BLaER1 (cell line): Measurements from ENCODE around the gene OPCML.

Experiments
- H3K27ac ChIP-seq: shearing (Covaris generic); formaldehyde crosslinking; 2 replicates; pipeline ENCODE4 v1.8.1; 2022
- H3K27me3 ChIP-seq: shearing (Covaris generic); formaldehyde crosslinking; 2 replicates; pipeline ENCODE4 v1.8.1; 2022
- H3K36me3 ChIP-seq: shearing (Covaris generic); formaldehyde crosslinking; 2 replicates; pipeline ENCODE4 v1.8.1; 2022
- H3K4me1 ChIP-seq: shearing (Covaris generic); formaldehyde crosslinking; 2 replicates; pipeline ENCODE4 v1.8.1; 2022
- H3K4me2 ChIP-seq: shearing (Covaris generic); formaldehyde crosslinking; 2 replicates; pipeline ENCODE4 v1.8.1; 2022
- H3K4me3 ChIP-seq: shearing (Covaris generic); formaldehyde crosslinking; 2 replicates; pipeline ENCODE4 v1.8.1; 2022
- H3K9ac ChIP-seq: shearing (Covaris generic); formaldehyde crosslinking; 2 replicates; pipeline ENCODE4 v1.8.1; 2022
- H3K9me3 ChIP-seq: shearing (Covaris generic); formaldehyde crosslinking; 2 replicates; pipeline ENCODE4 v1.8.1; 2022
- H4K20me1 ChIP-seq: shearing (Covaris generic); formaldehyde crosslinking; 2 replicates; pipeline ENCODE4 v1.8.1; 2022
- Cebpa-rat ChIP-seq: shearing (Covaris generic); IDR thresholded peaks from 2 replicates; pipeline ENCODE4 v1.8.1; 2022

OPCML gene

DNA sequence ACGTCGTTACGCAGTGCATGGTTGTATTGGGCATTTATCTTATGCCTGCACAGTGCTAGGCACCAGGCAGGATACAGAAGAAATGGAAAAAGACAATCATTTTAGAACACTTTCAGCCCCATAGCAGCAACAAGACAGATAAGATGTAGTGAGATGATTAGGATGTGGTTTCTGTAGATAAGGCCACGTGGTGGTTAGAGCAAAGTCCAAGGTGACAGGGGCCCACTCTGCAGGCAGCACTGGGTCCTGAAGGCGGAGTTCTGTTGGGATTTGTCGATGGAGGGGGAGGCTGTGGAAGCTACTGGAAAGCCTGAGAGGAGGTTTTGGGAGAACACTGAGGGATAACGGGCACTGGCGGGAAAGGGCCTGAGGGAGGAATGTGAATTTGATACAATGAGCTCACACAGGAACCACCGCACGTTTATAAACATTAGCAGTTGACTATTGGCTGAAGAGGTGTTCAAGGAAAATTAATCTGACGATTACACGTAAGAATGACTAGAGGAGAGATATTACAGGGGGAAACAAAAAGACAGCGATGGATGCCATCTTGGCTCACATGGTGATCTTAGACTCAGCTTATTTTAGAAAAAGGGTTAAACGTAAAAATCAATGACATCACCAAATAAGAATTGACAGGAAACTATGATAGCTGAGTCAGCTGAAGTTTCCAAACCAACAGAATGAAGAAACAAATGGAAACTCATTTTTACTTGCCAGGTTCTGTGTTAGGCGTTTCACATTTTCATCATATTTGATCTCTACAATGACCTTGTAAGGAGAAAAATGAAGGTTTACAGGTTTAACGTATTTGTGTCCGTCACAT is 551.0 kb downstream of the OPCML start:
- Histone ChIP-seq H3K9ac (no peak overlapping the region), H3K27ac (no peak overlapping the region), H3K4me2 (no peak overlapping the region), H4K20me1 (no peaks in the 10 kb centered on the region), H3K27me3 (no peaks in the 10 kb centered on the region), H3K9me3 (no peaks in the 10 kb centered on the region), H3K4me3 (no peak overlapping the region), H3K36me3 (no peaks in the 10 kb centered on the region), H3K4me1 (no peaks in the 10 kb centered on the region)
- TF ChIP-seq Cebpa-rat: no peak

DNA sequence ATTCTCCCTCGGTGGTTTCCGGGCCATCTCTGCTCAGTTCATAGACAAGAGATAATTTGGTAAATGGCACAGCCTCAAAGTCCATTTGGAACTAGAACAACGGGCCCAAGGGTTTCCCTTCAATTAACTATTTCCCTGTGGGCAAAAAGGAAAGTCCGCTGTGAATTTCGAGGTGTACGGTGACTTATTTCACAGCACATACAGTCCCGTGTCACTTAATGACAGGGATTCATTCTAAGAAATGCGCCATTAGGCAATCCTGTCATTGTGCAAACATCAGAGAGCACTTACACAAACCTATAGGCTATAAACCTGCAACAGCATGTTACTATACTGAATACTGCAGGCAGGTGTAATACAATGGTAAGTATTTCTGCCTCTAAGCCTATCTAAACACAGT is 551.6 kb downstream of the OPCML start:
- Histone ChIP-seq H3K4me1 (no peaks in the 10 kb centered on the region), H3K27ac (no peak overlapping the region), H3K4me2 (no peak overlapping the region), H3K9me3 (no peaks in the 10 kb centered on the region), H3K36me3 (no peaks in the 10 kb centered on the region), H3K27me3 (no peaks in the 10 kb centered on the region), H3K4me3 (no peak overlapping the region), H3K9ac (no peak overlapping the region), H4K20me1 (no peaks in the 10 kb centered on the region)
- no peak for TF ChIP-seq Cebpa-rat

DNA sequence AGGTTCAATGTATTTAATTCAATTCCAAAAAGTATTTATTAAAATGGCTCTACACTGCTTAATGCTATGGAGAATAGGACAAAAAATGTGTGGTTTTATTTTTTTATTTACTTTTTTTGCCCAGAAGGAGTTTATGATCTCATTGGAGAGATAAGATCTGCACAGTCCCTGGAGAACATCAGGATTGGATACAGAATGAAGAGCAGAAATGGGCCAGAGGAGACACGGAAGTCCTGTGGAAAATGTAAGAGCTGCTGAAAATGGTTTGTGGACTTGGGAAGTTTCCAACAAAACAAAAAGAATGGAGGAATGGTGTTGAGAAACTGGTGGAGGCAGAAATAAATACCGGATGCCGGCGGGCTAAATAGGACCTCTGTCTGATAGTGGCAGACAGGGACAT is 554.6 kb downstream of the OPCML start:
- no peak overlapping the region for H3K27ac ChIP-seq
- no peaks in the 10 kb centered on the region for H3K27me3 ChIP-seq
- no peak overlapping the region for H3K4me3 ChIP-seq
- no peaks in the 10 kb centered on the region for H3K9me3 ChIP-seq
- TF ChIP-seq Cebpa-rat: no peak
- H3K4me2 ChIP-seq: no peak overlapping the region
- H3K9ac ChIP-seq: no peak overlapping the region
- H3K4me1 ChIP-seq: no peaks in the 10 kb centered on the region
- H3K36me3 ChIP-seq: no peaks in the 10 kb centered on the region
- H4K20me1 ChIP-seq: no peaks in the 10 kb centered on the region

DNA sequence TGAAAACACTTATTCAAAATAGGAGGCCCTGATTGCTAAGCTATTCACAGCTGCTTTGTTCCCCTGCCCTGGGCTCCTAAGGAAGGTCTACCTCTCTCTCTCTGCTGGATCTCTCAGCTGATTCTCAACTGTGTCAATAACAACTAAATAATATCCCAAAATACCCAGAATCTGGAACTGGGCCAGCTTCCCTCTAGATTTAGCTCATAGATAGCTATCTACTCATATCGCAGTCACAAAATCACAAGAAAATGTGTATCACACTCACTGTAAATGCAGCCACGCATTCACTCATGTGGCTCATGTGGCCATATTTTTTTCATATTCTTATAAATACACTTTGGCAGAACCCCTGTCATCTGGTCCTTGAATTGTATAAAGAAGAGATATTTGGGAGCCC is 555.1 kb downstream of the OPCML start:
- Histone ChIP-seq H4K20me1 (no peaks in the 10 kb centered on the region), H3K4me3 (no peak overlapping the region), H3K36me3 (no peaks in the 10 kb centered on the region), H3K27me3 (no peaks in the 10 kb centered on the region), H3K9me3 (no peaks in the 10 kb centered on the region), H3K9ac (no peak overlapping the region), H3K27ac (no peak overlapping the region), H3K4me1 (no peaks in the 10 kb centered on the region), H3K4me2 (no peak overlapping the region)
- TF ChIP-seq Cebpa-rat: no peak

DNA sequence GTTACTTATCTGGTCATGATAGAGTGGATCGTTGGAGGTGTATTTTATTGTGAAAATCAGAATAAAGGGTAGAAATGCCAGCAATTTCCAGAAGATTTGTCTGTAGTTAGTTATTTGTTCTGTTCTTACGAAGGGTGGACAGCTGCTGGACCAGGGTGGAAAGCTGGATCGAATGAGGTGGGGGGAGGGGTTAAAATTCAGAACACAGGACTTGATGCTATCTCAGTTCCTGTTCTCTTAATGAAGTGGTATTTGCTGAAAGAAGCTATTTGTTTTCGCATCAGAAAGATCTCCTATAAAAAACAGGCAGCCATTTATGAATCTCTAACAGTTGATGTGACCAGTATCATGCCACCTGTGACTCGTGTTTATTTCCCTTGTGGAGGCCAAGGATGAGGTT is 556.2 kb downstream of the OPCML start:
- H4K20me1 ChIP-seq: no peaks in the 10 kb centered on the region
- H3K9ac ChIP-seq: no peak overlapping the region
- H3K9me3 ChIP-seq: no peaks in the 10 kb centered on the region
- H3K4me3 ChIP-seq: no peak overlapping the region
- no peak for TF ChIP-seq Cebpa-rat
- no peak overlapping the region for H3K4me2 ChIP-seq
- no peaks in the 10 kb centered on the region for H3K27me3 ChIP-seq
- no peaks in the 10 kb centered on the region for H3K36me3 ChIP-seq
- no peaks in the 10 kb centered on the region for H3K4me1 ChIP-seq
- no peak overlapping the region for H3K27ac ChIP-seq

DNA sequence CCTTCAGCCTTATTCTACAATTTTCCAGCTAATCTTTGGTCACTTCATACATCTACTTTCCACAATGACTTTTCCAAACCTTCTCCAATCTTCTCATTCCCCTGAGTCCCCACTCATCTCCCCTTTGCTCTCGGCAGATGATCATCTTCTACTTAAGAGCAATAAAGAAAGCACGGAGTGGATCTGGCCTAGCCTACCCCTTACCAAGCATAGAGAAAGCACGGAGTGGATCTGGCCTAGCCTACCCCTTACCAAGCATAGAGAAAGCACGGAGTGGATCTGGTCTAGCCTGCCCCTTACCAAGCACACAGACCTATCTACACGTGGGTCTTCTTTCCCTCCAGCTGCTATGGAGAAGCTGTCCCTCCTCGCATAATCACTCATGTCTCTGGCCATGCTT is 558.6 kb downstream of the OPCML start:
- H3K4me1 ChIP-seq: no peaks in the 10 kb centered on the region
- H3K36me3 ChIP-seq: no peaks in the 10 kb centered on the region
- TF ChIP-seq Cebpa-rat: no peak
- H3K27ac ChIP-seq: no peak overlapping the region
- H3K4me2 ChIP-seq: no peak overlapping the region
- no peak overlapping the region for H3K4me3 ChIP-seq
- no peak overlapping the region for H3K9ac ChIP-seq
- no peaks in the 10 kb centered on the region for H3K27me3 ChIP-seq
- no peaks in the 10 kb centered on the region for H4K20me1 ChIP-seq
- H3K9me3 ChIP-seq: no peaks in the 10 kb centered on the region

DNA sequence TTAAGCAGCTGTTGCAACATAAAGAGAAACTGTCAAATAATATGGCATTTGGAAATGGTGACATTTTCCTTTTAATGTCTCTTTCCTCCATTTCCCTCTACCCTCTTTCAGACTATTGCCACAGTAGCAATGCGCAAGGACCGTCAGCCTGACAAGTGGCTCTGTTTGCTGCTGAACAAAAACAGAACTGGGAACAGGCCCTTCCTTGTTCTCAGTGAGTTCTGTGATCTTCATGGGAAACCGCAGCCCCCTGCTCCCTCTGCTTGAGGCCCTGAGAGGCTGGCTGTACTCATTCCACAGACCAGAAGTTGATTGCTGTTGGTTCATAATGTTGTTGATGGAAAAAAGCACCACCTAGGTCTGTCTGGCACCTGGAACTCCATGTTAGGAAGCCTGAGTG is 559.7 kb downstream of the OPCML start:
- H3K36me3 ChIP-seq: no peaks in the 10 kb centered on the region
- H3K9ac ChIP-seq: no peak overlapping the region
- H3K9me3 ChIP-seq: no peaks in the 10 kb centered on the region
- H3K4me2 ChIP-seq: no peak overlapping the region
- H3K4me3 ChIP-seq: no peak overlapping the region
- no peaks in the 10 kb centered on the region for H3K4me1 ChIP-seq
- no peaks in the 10 kb centered on the region for H4K20me1 ChIP-seq
- TF ChIP-seq Cebpa-rat: no peak
- no peaks in the 10 kb centered on the region for H3K27me3 ChIP-seq
- no peak overlapping the region for H3K27ac ChIP-seq

DNA sequence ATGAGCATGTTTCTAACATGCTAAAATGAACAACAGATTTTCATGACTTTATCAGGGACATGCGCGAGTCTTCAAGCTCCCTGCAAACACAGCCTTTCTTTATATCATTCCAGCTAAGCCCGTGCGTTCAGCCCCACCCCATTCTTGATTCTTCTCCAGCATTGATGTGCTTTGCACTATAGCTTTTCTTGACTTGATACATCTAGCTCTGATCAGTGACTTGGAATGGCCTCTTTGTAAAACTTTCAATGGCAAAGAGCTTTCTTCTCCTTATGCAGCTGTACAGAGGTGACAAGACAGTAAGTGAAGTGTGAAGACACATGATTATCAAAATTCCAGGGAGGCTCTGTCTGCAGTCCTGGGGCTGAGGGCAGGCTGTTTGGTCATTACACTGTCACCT is 561.0 kb downstream of the OPCML start:
- no peak for TF ChIP-seq Cebpa-rat

DNA sequence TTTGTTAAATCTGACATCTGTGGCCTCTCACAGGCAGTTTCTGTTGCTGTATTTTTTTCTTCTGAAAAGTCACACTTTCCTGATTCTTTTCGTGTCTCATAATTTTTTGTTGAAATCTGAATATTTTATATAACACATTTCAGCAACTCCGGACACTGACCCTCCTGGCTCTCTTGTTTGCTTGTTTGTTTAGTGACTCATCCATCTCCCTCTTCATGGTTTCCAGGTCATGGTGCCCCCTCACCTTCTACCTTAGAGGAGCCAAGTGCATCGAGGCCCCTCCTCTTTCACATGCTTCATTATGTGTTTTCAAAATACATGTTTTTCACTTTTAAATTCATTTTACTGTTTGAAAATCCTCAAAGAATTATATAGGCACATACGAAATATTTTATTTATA is 562.4 kb downstream of the OPCML start:
- Histone ChIP-seq H4K20me1 (no peaks in the 10 kb centered on the region), H3K9me3 (peaks cover 5% of the 10 kb centered on the region; the same call in 1 of the 2 replicates), H3K4me2 (no peak overlapping the region), H3K36me3 (no peaks in the 10 kb centered on the region), H3K9ac (no peak overlapping the region), H3K4me1 (no peaks in the 10 kb centered on the region), H3K4me3 (no peak overlapping the region), H3K27ac (no peak overlapping the region), H3K27me3 (no peaks in the 10 kb centered on the region)
- TF ChIP-seq Cebpa-rat: no peak

More for the DNA sequence above, 561.0 kb downstream of the OPCML start:
- Histone ChIP-seq H3K4me1 (no peaks in the 10 kb centered on the region), H3K9ac (no peak overlapping the region), H3K4me3 (no peak overlapping the region), H3K4me2 (no peak overlapping the region), H4K20me1 (no peaks in the 10 kb centered on the region), H3K27ac (no peak overlapping the region), H3K36me3 (no peaks in the 10 kb centered on the region), H3K27me3 (no peaks in the 10 kb centered on the region), H3K9me3 (no peaks in the 10 kb centered on the region)

DNA sequence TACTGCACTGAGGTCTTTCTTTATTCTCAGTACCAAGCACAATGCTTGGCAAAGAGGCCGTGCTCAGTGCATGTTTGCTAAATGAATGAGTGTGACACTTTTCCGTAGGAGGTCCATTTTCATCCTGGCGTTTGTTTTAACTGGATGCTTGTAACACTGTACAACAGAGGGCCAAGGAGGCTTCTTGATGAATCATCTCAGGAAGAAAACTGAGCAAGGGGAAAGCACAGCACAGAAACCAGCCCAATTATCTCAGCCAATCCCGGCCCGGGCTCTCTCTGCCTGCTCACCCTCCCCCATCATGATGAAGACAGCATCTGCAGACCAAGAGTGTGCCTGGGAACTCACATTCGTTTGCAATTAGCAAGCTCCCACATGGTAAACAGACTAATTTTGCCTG is 570.3 kb downstream of the OPCML start:
- H3K4me3 ChIP-seq: no peak overlapping the region
- H4K20me1 ChIP-seq: no peaks in the 10 kb centered on the region
- no peak overlapping the region for H3K27ac ChIP-seq
- no peak overlapping the region for H3K9ac ChIP-seq
- H3K36me3 ChIP-seq: no peaks in the 10 kb centered on the region
- peaks cover 3% of the 10 kb centered on the region for H3K4me1 ChIP-seq
- no peaks in the 10 kb centered on the region for H3K27me3 ChIP-seq
- H3K9me3 ChIP-seq: peaks cover 5% of the 10 kb centered on the region; the same call in 1 of the 2 replicates
- H3K4me2 ChIP-seq: no peak overlapping the region
- TF ChIP-seq Cebpa-rat: no peak
